GM12801 (cell line): Measurements from ENCODE around the gene POC1B.

ENCODE experiments used
- CTCF ChIP-seq: IDR thresholded peaks from one replicate; pipeline ENCODE4 v1.5.1; 2011; ENCODE audit warnings: control low read depth; ENCODE audit not compliant: insufficient read length; ENCODE audit errors: extremely low read depth

The POC1B gene

GRCh38 chr12:89506050-89506449, 19.8 kb downstream of the POC1B start:
- TF ChIP-seq CTCF: no peak

- TF ChIP-seq CTCF: no peak
These were observed 21.1 kb downstream of the POC1B start for GRCh38 chr12:89504560-89505346.

GRCh38 chr12:89501793-89502192, 24.1 kb downstream of the POC1B start:
- no peak for TF ChIP-seq CTCF

GRCh38 chr12:89499857-89500256, 26.0 kb downstream of the POC1B start:
- TF ChIP-seq CTCF: no peak

GRCh38 chr12:89497467-89497866, 28.4 kb downstream of the POC1B start:
- no peak for TF ChIP-seq CTCF

GRCh38 chr12:89497005-89497404, 28.8 kb downstream of the POC1B start:
- no peak for TF ChIP-seq CTCF

GRCh38 chr12:89494411-89495231, 31.2 kb downstream of the POC1B start:
- TF ChIP-seq CTCF: no peak
